ENCODE data around the gene NRXN3. TPM values are rescaled to one million over a fixed set of nuclear protein-coding genes. Genes with fewer than 3 reads are reported as not detected.

Gene NRXN3
- total RNA-seq, 1 donor from 2014 or later: 19.8 TPM

- no peaks in the 10 kb centered on the region for H3K4me1 Mint-ChIP-seq (ENCODE audit: unreplicated experiment)
- H3K9me3 Mint-ChIP-seq: no peaks in the 10 kb centered on the region
- no peak overlapping the region for H3K4me3 Mint-ChIP-seq
- peaks cover 38% of the 10 kb centered on the region for H3K27me3 Mint-ChIP-seq
- H3K27ac Mint-ChIP-seq: no peak overlapping the region
- TF ChIP-seq CTCF (conservative IDR thresholded peaks at IDR 0.05): no peak
- DNase-seq (ENCODE audit: extremely low spot score, unreplicated experiment): no peak
- H3K36me3 Mint-ChIP-seq: no peaks in the 10 kb centered on the region
These were observed 3.3 kb downstream of the NRXN3 start for GRCh38 chr14:78173346-78174035.

- no peaks in the 10 kb centered on the region for H3K36me3 Mint-ChIP-seq
- H3K27me3 Mint-ChIP-seq: peaks cover 33% of the 10 kb centered on the region
- H3K4me3 Mint-ChIP-seq: no peak overlapping the region
These were observed 5.2 kb downstream of the NRXN3 start for GRCh38 chr14:78175412-78175811.

GRCh38 chr14:78178071-78178470 is 7.9 kb downstream of the NRXN3 start:
- no peak for TF ChIP-seq CTCF (conservative IDR thresholded peaks at IDR 0.05)
- no peaks in the 10 kb centered on the region for H3K4me1 Mint-ChIP-seq (ENCODE audit: unreplicated experiment)

More at GRCh38 chr14:78175412-78175811, 5.2 kb downstream of the NRXN3 start:
- Mint-ChIP-seq H3K27ac (no peak overlapping the region), H3K9me3 (no peaks in the 10 kb centered on the region), H3K4me1 (ENCODE audit: unreplicated experiment) (no peaks in the 10 kb centered on the region)
- no peak for TF ChIP-seq CTCF (conservative IDR thresholded peaks at IDR 0.05)
- no peak for DNase-seq (ENCODE audit: extremely low spot score, unreplicated experiment)

GRCh38 chr14:78178971-78179370 is 8.8 kb downstream of the NRXN3 start:
- H3K9me3 Mint-ChIP-seq: no peaks in the 10 kb centered on the region
- H3K4me1 Mint-ChIP-seq (ENCODE audit: unreplicated experiment): no peaks in the 10 kb centered on the region
- DNase-seq (ENCODE audit: extremely low spot score, unreplicated experiment): no peak
- H3K27ac Mint-ChIP-seq: no peak overlapping the region
- no peaks in the 10 kb centered on the region for H3K36me3 Mint-ChIP-seq
- no peak overlapping the region for H3K4me3 Mint-ChIP-seq
- H3K27me3 Mint-ChIP-seq: peaks cover 27% of the 10 kb centered on the region
- no peak for TF ChIP-seq CTCF (conservative IDR thresholded peaks at IDR 0.05)

More at GRCh38 chr14:78178071-78178470, 7.9 kb downstream of the NRXN3 start:
- no peak for DNase-seq (ENCODE audit: extremely low spot score, unreplicated experiment)
- no peaks in the 10 kb centered on the region for H3K9me3 Mint-ChIP-seq
- no peak overlapping the region for H3K27ac Mint-ChIP-seq
- peaks cover 23% of the 10 kb centered on the region for H3K27me3 Mint-ChIP-seq
- no peaks in the 10 kb centered on the region for H3K36me3 Mint-ChIP-seq
- no peak overlapping the region for H3K4me3 Mint-ChIP-seq

GRCh38 chr14:78181270-78181669 is 11.1 kb downstream of the NRXN3 start:
- Mint-ChIP-seq H3K27ac (no peak overlapping the region), H3K27me3 (peaks cover 37% of the 10 kb centered on the region), H3K36me3 (no peaks in the 10 kb centered on the region), H3K4me3 (no peak overlapping the region), H3K4me1 (ENCODE audit: unreplicated experiment) (no peaks in the 10 kb centered on the region), H3K9me3 (no peaks in the 10 kb centered on the region)
- DNase-seq (ENCODE audit: extremely low spot score, unreplicated experiment): no peak
- TF ChIP-seq CTCF (conservative IDR thresholded peaks at IDR 0.05): no peak
